Trophoblast cell (in vitro differentiated cells and primary cell): ENCODE results near the gene USP5.
"Not testable (repeated sequence)": the region's sequence is repeated elsewhere in the genome, so short reads cannot be mapped to it uniquely, and the experiment has no call there.

ENCODE experiments used
- DNase-seq, 2 donors: peaks; one replicate each; pipeline ENCODE4 v3.0.0-alpha.2; 2016
- H2AFZ ChIP-seq: 2 replicates; pipeline ENCODE4 v1.6.1; 2013; ENCODE audit warnings: low read length, moderate library complexity, mild to moderate bottlenecking; ENCODE audit not compliant: insufficient read depth, poor library complexity
- H2AK5ac ChIP-seq: 2 replicates; pipeline ENCODE4 v1.6.1; 2013; ENCODE audit warnings: mild to moderate bottlenecking, low read length
- H2BK120ac ChIP-seq: 2 replicates; pipeline ENCODE4 v1.6.1; 2013; ENCODE audit warnings: low read length, mild to moderate bottlenecking, moderate library complexity; ENCODE audit not compliant: insufficient read depth, poor library complexity
- H2BK12ac ChIP-seq: 2 replicates; pipeline ENCODE4 v1.6.1; 2013; ENCODE audit warnings: mild to moderate bottlenecking, low read length, moderate library complexity
- H2BK5ac ChIP-seq: 2 replicates; pipeline ENCODE4 v1.6.1; 2013; ENCODE audit warnings: low read length, low read depth, moderate library complexity, mild to moderate bottlenecking; ENCODE audit not compliant: poor library complexity
- H3K14ac ChIP-seq: 2 replicates; pipeline ENCODE4 v1.6.1; 2013; ENCODE audit warnings: mild to moderate bottlenecking, low read length
- H3K18ac ChIP-seq: 2 replicates; pipeline ENCODE4 v1.6.1; 2013; ENCODE audit warnings: mild to moderate bottlenecking, low read length
- H3K23ac ChIP-seq: 2 replicates; pipeline ENCODE4 v1.6.1; 2013; ENCODE audit warnings: low read length
- H3K27ac ChIP-seq: 2 replicates; pipeline ENCODE4 v1.5.1; 2013; ENCODE audit warnings: low read depth, mild to moderate bottlenecking, inconsistent platforms, low read length, moderate library complexity
- H3K27me3 ChIP-seq: 2 replicates; pipeline ENCODE4 v1.6.1; 2013; ENCODE audit warnings: inconsistent platforms, mild to moderate bottlenecking, low read length, moderate library complexity; ENCODE audit not compliant: insufficient read depth
- H3K36me3 ChIP-seq, 2 experiments: 1 replicate in 1 of 2; 2 replicates in 1 of 2; pipeline ENCODE4 v1.6.1; 2013; ENCODE audit warnings: low read length in 2 of 2, mild to moderate bottlenecking in 2 of 2, moderate library complexity in 1 of 2; ENCODE audit not compliant: insufficient read depth in 2 of 2, control insufficient read depth in 1 of 2
- H3K4ac ChIP-seq: 2 replicates; pipeline ENCODE4 v1.6.1; 2013; ENCODE audit warnings: low read depth, mild to moderate bottlenecking, low read length, moderate library complexity
- H3K4me1 ChIP-seq, 2 experiments: 1 replicate in 1 of 2; 2 replicates in 1 of 2; pipeline ENCODE4 v1.6.1; 2013; ENCODE audit warnings: low read length in 2 of 2, mild to moderate bottlenecking in 2 of 2, moderate library complexity in 1 of 2; ENCODE audit not compliant: insufficient read depth in 2 of 2, control insufficient read depth in 1 of 2
- H3K4me2 ChIP-seq: 2 replicates; pipeline ENCODE4 v1.6.1; 2013; ENCODE audit warnings: inconsistent platforms, mild to moderate bottlenecking, low read length, moderate library complexity
- H3K4me3 ChIP-seq: 2 replicates; pipeline ENCODE4 v1.5.1; 2013; ENCODE audit warnings: mild to moderate bottlenecking, low read depth, low read length, inconsistent platforms
- H3K79me1 ChIP-seq: one replicate; pipeline ENCODE4 v1.6.1; 2013; ENCODE audit warnings: low read length
- H3K79me2 ChIP-seq: 2 replicates; pipeline ENCODE4 v1.6.1; 2013; ENCODE audit warnings: low read length, mild to moderate bottlenecking; ENCODE audit not compliant: control insufficient read depth, insufficient read depth, poor library complexity
- H3K9ac ChIP-seq: 2 replicates; pipeline ENCODE4 v1.6.1; 2013; ENCODE audit warnings: mild to moderate bottlenecking, low read length
- H3K9me3 ChIP-seq: 2 replicates; pipeline ENCODE4 v1.6.1; 2013; ENCODE audit warnings: low read depth, mild to moderate bottlenecking, control low read depth, inconsistent platforms, low read length; ENCODE audit not compliant: insufficient read depth
- H4K12ac ChIP-seq: 2 replicates; pipeline ENCODE4 v1.6.1; 2013; ENCODE audit warnings: low read depth, mild to moderate bottlenecking, low read length, moderate library complexity
- H4K8ac ChIP-seq: 2 replicates; pipeline ENCODE4 v1.6.1; 2013; ENCODE audit warnings: low read depth, mild to moderate bottlenecking, low read length, moderate library complexity
- H4K91ac ChIP-seq: one replicate; pipeline ENCODE4 v1.6.1; 2013; ENCODE audit warnings: low read depth, mild to moderate bottlenecking, low read length, moderate library complexity
- WGBS: extraction: QIAGEN DNeasy Blood & Tissue Kit; methylation state at CpG from one replicate; pipeline ENCODE4 v1.1.7; 2013; ENCODE audit warnings: missing lambda C conversion rate; ENCODE audit not compliant: insufficient read length, insufficient coverage; ENCODE audit errors: extremely low coverage; 5-methylcytosine and 5-hydroxymethylcytosine counted together

The USP5 gene

GRCh38 chr12:6904280-6905276 is 52.6 kb downstream of the USP5 start, which contains the start of gene LRRC23:
Gene LRRC23 (plus strand): TSS chr12:6904822. CDS start chr12:6905634, 812 bp downstream.
- Histone ChIP-seq H3K27me3 (no peaks in the 10 kb centered on the region), H3K9me3 (no peaks in the 10 kb centered on the region), H2AFZ (peak within 1 kb of the TSS; percentile 86), H3K79me2 (peaks cover 3% of the 10 kb centered on the region), H3K36me3 (no peaks in the 10 kb centered on the region), H3K18ac (peak within 1 kb of the TSS; percentile 67), H3K4ac (peak within 1 kb of the TSS; percentile 60), H3K27ac (no peak within 1 kb of the TSS), H3K9ac (peak within 1 kb of the TSS; percentile 8), H3K4me1 (peaks cover 4 to 6% of the 10 kb centered on the region in 2 experiments), H2BK5ac (peak within 1 kb of the TSS; percentile 41), H4K12ac (peak within 1 kb of the TSS; percentile 87), H2BK120ac (peak within 1 kb of the TSS; percentile 56), H4K91ac (peak within 1 kb of the TSS; percentile 78), H3K4me2 (peak within 1 kb of the TSS; percentile 65), H3K23ac (no peak within 1 kb of the TSS), H3K79me1 (peaks cover 8% of the 10 kb centered on the region), H4K8ac (peak within 1 kb of the TSS; percentile 94), H3K4me3 (peak within 1 kb of the TSS; percentile 76), H2AK5ac (peak within 1 kb of the TSS; percentile 48), H2BK12ac (no peak within 1 kb of the TSS), H3K14ac (peak within 1 kb of the TSS; percentile 93)
- whole genome bisulfite sequencing: no CpG with 5 or more reads among the region's 34 CpGs
- peak; percentile 91 to 96 for DNase-seq

GRCh38 chr12:6905414-6906040 is 53.6 kb downstream of the USP5 start:
- no peak overlapping the region for H3K27ac ChIP-seq
- H4K91ac ChIP-seq: no peak overlapping the region
- no peak overlapping the region for H2AK5ac ChIP-seq
- H4K8ac ChIP-seq: peak overlapping the region; percentile 94
- H3K4me2 ChIP-seq: peak overlapping the region; percentile 65
- H2BK120ac ChIP-seq: no peak overlapping the region
- no peak overlapping the region for H3K4ac ChIP-seq
- H3K23ac ChIP-seq: no peak overlapping the region
- no peaks in the 10 kb centered on the region for H3K36me3 ChIP-seq
- H3K4me3 ChIP-seq: no peak overlapping the region
- no peak overlapping the region for H3K9ac ChIP-seq
- no peak overlapping the region for H3K14ac ChIP-seq
- WGBS: no CpG with 5 or more reads among the region's 5 CpGs
- peak overlapping the region; percentile 78 for H4K12ac ChIP-seq
- peaks cover 8% of the 10 kb centered on the region for H3K79me1 ChIP-seq
- no peaks in the 10 kb centered on the region for H3K9me3 ChIP-seq
- no peak for DNase-seq
- no peak overlapping the region for H2BK5ac ChIP-seq
- peaks cover 4 to 6% of the 10 kb centered on the region in 2 experiments for H3K4me1 ChIP-seq
- H2AFZ ChIP-seq: no peak overlapping the region
- peaks cover 3% of the 10 kb centered on the region for H3K79me2 ChIP-seq
- H2BK12ac ChIP-seq: no peak overlapping the region
- H3K18ac ChIP-seq: no peak overlapping the region
- H3K27me3 ChIP-seq: no peaks in the 10 kb centered on the region

GRCh38 chr12:6908141-6908540 is 56.2 kb downstream of the USP5 start:
- H3K79me2 ChIP-seq, H4K12ac ChIP-seq, H4K91ac ChIP-seq, DNase-seq, H2AFZ ChIP-seq, H3K18ac ChIP-seq, H3K27me3 ChIP-seq, H3K36me3 ChIP-seq, H4K8ac ChIP-seq, H2BK12ac ChIP-seq, H3K9ac ChIP-seq, H2BK5ac ChIP-seq, H3K4me1 ChIP-seq, H3K4me3 ChIP-seq, H3K27ac ChIP-seq, H3K4ac ChIP-seq, H3K23ac ChIP-seq, H3K4me2 ChIP-seq, H2AK5ac ChIP-seq, H3K79me1 ChIP-seq, H3K9me3 ChIP-seq, H3K14ac ChIP-seq, H2BK120ac ChIP-seq: not testable (repeated sequence)
- no CpG with 5 or more reads among the region's 11 CpGs for WGBS

GRCh38 chr12:6909421-6910145 is 57.6 kb downstream of the USP5 start:
- no peak overlapping the region for H3K9ac ChIP-seq
- H2BK5ac ChIP-seq: no peak overlapping the region
- no peak overlapping the region for H4K91ac ChIP-seq
- no peak overlapping the region for H4K8ac ChIP-seq
- no peak overlapping the region for H4K12ac ChIP-seq
- H2AFZ ChIP-seq: no peak overlapping the region
- H3K4ac ChIP-seq: no peak overlapping the region
- H3K4me3 ChIP-seq: no peak overlapping the region
- no peak overlapping the region for H2BK12ac ChIP-seq
- peaks cover 9% of the 10 kb centered on the region for H3K27me3 ChIP-seq
- H3K23ac ChIP-seq: no peak overlapping the region
- WGBS: no CpG with 5 or more reads among the region's 4 CpGs
- H3K79me2 ChIP-seq: peaks cover 3% of the 10 kb centered on the region
- H3K4me1 ChIP-seq: peaks cover 4 to 9% of the 10 kb centered on the region in 2 experiments
- H2BK120ac ChIP-seq: no peak overlapping the region
- peaks cover 4% of the 10 kb centered on the region for H3K79me1 ChIP-seq
- no peak overlapping the region for H2AK5ac ChIP-seq
- no peaks in the 10 kb centered on the region for H3K36me3 ChIP-seq
- no peak overlapping the region for H3K27ac ChIP-seq
- H3K9me3 ChIP-seq: no peaks in the 10 kb centered on the region
- DNase-seq: no peak
- H3K4me2 ChIP-seq: no peak overlapping the region
- no peak overlapping the region for H3K18ac ChIP-seq
- no peak overlapping the region for H3K14ac ChIP-seq
